Renal cortical epithelial cell (primary cell): ENCODE measurements around the gene GJA8. TPM values are rescaled to one million over a fixed set of nuclear protein-coding genes. Genes with fewer than 3 reads are reported as not detected.
"Not testable (repeated sequence)": the region's sequence is repeated elsewhere in the genome, so short reads cannot be mapped to it uniquely, and the experiment has no call there.

Experiments used
- DNase-seq: peaks from one replicate; pipeline ENCODE4 v3.0.0-alpha.2; 2011; ENCODE audit warnings: low read depth
- total RNA-seq: library from RNA; depleted of rRNA; stranded (reverse); fragments of >200 nt; gene quantifications from 2 replicates; pipeline ENCODE4 v1.2.3, GENCODE V29; 2014

GJA8 gene
- not detected in 2 replicates for total RNA-seq

DNA sequence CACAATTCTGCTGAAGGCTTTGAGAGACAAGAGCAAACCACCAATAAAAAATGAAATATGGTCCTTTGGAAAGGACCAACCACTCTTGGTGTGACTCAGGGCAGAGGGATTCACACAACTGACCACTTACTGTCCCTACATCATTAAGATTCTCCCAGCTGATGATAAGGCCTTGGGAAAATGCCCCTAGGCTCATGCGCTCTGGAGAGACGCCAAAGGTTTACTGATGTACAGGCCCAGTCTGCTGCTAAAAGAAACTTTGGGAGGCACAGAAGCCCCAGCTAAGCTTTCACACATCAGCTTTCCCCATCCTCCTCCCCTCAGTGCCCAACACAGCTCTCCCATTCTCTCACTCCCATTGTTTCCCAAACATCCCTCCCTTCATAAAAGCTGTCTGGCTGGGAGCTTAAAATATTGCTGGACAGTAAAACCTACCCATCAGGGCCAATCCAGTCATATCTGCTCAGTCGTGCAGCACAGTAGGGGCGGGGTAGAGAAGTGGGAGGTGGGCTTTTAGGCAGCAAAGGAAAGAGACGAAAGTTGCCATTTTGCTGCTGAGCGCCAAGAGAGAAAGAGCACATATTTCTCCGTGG, at the start of gene GJA8:
GJA8 (plus strand) TSS at position 543 of the 593 bp plus-strand sequence. CDS start 5,161 bp downstream, outside the sequence.
- DNase-seq: no peak

DNA sequence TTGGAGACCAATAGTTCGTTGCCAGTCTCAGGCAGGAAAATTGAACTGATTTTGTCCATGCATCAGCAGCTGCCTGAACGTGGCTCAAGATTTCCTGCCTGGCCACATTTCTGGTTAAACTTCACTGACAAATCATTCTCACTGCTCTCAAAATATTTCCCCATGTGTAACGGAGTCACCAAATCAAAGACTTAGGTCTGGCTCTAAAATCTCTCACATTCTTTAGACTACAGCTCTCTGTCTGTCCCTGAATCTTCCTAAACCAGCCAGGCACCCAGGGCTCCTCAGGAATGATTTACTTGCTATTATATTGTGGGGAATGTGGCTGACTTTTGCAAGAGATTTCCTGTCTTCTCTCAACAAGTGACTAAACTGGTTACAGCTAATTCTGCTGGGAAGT, 49.2 kb upstream of the GJA8 start:
- DNase-seq: peak; percentile 91

DNA sequence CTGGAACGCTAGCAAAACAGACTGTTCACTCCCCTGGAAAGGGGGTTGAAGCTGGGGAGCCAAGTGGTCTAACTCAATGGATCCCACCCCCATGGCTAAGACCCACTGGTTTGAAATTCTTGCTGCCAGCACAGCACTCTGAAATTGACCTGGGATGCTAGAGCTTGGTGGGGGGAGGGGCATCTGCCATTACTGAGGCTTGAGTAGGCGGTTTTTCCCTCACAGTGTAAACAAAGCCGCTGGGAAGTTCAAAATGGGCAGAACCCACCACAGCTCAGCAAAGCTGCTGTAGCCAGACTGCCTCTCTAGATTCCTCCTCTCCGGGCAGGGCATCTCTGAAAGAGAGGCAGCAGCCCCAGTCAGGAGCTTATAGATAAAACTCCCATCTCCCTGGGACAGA, 47.6 kb upstream of the GJA8 start:
- DNase-seq: not testable (repeated sequence)

DNA sequence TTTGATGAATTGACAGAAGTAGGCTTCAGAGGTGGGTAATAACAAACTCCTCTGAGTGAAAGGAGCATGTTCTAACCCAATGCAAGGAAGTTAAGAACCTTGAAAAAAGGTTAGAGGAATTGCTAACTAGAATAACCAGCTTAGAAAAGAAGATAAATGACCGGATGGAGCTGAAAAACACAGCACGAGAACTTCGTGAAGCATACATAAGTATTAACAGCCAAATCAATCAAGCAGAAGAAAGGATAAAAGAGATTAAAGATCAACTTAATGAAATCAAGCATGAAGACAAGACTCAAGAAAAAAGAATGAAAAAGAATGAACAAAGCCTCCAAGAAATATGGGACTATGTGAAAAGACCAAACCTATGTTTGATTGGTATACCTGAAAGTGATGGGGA, 46.6 kb upstream of the GJA8 start:
- DNase-seq: peak; percentile 53

DNA sequence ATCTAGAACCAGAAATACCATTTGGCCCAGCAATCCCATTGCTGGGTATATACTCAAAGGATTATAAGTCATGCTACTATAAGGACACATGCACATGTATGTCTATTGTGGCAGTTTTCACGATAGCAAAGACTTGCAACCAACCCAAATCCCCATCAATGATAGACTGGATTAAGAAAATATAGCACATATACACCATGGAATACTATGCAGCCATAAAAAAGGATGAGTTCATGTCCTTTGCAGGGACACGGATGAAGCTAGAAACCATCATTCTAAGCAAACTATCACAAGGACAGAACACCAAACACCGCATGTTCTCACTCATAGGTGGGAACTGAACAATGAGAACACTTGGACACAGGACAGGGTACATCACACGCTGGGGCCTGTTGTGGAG, 35.4 kb upstream of the GJA8 start:
- not testable (repeated sequence) for DNase-seq

DNA sequence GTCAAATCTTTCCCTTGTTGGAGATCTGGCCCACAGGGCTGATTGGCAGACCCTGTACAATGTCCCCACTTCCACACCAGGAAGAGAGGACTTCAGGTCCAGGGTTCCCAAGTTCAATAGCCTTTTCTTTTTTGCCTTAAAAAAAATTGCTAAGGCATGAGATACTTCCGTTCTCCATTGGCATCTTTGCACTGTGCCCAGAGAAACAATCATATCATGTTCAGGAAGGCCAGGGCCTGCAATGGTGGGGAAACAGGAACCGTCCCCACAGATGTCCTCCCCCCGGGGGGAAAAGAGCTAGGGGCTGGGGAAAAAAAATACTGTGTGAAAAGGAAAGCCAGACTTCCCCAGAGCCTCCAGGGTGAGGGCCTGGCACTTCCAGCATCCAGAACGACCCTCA, 24.6 kb upstream of the GJA8 start:
- DNase-seq: no peak

DNA sequence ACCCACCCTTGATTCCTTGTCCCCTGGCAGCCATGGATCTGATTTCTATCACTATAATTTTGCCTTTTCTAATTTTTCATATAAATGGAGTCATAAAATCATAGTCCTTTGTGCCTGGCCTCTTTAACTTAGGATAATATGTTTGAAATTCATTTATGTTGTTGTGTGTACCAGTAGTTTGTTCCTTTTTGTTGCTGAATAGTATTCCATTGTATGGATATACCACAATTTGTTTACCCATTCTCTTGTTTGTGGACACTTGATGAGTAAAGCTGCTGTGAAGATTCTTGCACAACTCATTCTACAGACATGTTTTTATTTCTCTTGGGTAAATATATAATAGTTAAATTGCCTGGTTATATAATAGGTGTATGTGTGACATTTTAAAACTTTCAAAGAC, 22.7 kb upstream of the GJA8 start:
- no peak for DNase-seq

DNA sequence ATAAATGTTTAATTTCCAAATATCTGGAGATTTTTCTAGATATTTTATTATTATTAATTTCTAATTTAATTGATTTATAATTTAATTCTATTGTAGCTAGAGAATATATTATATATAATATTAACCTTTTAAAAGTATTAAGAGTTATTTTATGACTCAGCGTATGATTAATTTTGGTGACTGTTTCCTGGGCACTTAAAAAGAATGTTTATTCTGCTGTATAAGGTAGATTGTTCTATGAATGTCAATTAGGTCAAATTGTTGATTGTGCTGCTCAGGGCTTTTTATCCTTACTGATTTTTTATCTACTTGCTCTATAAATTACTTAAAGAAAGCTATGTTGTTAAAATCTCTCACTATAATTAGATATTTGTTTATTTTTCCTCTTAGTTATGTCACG, 20.1 kb upstream of the GJA8 start:
- DNase-seq: no peak

DNA sequence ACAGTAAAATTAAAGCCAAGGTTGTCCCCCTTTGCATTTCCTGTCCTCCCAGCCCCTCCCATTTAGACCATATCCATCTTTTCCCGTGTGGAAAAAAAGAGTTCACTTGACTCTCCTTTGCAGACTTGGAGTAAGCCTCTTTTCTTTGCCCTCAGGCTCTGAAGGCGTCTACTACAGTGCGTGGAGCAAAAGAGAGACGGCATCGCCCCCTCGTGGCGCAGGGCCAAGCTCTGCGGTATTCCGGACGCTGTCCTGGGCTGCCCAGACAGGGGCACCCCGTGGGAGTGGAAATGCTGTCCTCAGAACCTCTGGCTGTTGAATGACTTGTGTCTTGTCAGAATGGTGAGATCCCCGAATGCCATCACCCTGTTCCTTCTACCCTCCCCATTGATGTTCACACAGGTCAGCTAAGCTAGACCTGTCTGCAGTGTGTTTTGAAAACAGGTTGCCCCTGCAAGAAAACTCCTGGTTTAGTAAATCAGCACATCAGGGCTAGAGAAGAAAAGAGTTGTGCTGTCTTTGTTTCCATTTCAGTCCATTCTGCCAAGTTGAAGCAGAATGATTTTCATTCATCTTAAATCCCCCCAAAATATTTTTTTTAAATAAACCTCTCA, 12.3 kb upstream of the GJA8 start:
- DNase-seq: peak; percentile 61

DNA sequence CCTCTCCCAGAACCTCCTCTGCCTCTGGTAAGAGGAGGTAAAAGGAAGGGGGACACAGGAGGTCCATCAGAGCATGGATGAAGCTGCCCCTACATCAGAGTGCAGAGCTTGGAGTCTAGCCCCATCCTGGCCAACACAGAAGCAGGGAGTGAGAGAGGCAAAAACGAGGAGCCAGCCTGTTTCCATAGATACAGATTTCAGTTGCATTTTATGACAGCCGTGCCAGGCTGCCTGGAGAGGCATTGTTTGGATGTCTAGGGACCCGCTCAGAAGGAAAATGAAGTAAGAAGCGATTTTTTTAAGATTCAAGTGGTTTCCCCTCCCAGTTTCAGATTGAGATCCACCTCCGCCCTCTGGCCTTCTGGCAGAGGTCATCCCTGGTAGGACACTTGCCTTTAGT, 11.5 kb upstream of the GJA8 start:
- no peak for DNase-seq

DNA sequence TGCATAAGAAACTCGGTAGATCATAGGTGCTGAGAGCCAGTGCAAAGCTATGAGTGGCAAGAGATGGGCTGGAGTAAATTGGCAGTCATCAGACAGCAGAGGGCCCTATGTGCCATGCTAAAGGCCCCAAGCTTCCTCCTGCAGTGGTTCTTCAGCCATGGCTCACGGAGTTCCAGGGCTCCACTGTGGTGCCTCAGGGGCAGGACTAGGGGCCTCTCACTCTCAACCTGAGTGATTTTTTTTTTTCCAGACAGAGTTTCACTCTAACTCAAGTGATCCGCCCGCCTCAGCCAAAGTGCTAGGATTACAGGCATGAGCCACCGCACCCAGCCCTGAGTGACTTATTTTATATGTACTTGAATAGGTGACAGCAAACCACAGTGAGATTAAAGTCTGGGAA, 10.4 kb upstream of the GJA8 start:
- DNase-seq: peak; percentile 33

DNA sequence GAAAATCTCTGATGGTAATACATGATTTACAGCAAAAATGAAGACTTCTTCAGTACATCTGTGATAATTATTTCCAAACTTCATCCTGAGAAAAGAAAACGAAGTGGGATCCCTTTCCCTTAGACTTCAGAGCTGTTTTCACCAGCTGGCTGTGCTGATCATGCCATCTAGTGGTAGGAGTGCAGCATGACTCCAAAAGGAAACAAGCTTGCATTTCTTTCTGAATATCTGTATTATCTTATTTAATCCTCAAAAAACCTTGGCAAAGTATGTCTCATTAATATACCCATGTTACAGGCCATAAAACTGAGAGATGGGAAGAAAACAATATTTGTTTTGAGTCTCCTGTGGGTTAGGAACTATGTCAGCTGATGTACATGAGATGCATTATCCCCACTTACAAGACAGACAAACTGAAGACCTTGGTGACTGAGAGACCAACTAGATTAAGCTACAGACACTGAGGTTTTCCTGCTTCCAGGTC, 9.8 kb upstream of the GJA8 start:
- peak; percentile 61 for DNase-seq

DNA sequence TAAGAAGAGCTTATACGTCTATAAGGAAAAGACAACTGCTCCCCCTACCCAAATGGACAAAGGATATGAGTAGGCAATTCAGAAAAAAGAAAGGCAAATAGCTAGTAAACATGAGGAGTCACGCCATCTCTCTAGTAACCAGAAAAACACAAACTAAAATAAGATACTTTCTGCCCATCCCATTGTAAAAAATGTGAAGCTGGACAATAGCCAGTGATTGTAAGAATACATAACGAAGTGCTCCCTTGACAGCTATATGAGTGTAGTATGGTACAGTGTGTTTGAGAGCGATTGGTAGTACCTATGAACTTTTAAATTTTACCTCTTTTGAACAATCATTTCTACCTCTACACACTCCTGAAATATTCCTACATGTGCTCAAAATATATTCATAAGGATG, 7.5 kb upstream of the GJA8 start:
- no peak for DNase-seq

DNA sequence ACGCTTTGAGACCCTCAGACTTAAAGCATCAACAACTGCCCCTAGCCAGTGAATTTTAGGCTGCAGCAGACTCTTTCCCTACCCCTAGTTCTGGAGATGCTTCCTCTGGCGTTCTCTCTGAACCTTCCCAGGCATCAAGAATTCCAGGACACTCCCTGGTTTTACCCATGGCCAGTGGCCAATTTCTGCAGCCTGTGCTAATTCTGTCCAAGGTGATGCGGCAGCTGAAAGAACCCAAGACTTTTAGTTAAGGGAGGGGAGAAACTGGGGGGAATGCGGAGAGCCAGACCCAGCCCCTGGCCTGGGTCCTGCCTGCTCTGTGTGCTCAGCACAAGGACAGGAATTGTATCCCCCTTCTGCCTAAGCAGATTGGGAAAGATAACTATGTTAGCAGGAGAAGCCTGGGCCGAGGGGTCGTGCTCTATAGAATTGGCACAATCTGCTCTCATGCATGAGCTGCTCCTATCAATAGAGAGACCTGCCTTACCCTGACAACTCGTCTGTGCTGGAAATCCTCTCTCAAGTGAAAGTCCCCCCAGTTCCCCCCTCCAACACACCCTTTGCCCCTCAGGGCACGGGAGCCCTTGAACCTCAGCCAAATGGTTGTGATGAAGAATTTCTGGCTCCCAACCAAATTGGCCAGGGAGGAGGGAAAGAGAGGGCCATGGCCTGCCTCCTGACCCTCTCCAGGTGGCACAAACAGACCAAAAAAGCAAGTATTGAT, 5.4 kb upstream of the GJA8 start:
- DNase-seq: peak; percentile 37

DNA sequence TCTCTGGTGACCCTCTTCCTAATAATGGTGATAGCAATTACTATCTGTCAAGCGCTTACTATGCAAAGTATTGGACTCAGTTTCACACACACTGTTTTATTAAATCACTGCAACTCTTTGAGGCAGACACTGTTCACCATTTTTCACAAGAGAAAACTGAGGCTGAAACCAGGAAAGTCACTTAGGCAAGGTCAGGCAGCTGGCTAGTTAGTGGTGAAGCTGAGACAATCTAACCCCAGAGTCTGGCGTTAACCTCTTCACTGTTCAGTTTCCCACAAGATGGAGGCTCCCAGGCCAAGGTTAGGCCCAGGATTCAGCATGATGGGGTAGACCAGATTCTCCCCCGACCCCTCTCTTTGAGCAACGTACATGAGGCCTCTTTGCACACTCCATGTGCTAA, 4.8 kb upstream of the GJA8 start:
- no peak for DNase-seq

DNA sequence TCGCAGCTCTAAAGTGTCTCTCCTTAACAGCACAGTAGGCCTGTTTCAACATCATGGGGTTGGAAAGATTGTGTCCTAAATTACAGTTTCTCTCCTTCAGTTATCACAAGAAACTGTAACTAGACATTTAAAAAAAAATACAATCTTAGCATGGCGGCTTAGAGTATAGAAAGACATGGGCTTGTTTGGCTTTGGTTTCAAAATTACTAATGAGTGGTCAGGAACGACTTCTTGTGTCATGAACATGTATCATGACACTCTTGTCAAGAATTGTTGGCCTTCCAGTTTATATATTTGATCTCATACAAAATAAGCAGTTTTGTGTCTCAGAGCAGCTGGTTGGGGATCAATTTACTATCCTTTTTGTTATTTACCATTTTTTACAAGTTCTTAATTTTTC, 2.1 kb downstream of the GJA8 start:
- no peak for DNase-seq

DNA sequence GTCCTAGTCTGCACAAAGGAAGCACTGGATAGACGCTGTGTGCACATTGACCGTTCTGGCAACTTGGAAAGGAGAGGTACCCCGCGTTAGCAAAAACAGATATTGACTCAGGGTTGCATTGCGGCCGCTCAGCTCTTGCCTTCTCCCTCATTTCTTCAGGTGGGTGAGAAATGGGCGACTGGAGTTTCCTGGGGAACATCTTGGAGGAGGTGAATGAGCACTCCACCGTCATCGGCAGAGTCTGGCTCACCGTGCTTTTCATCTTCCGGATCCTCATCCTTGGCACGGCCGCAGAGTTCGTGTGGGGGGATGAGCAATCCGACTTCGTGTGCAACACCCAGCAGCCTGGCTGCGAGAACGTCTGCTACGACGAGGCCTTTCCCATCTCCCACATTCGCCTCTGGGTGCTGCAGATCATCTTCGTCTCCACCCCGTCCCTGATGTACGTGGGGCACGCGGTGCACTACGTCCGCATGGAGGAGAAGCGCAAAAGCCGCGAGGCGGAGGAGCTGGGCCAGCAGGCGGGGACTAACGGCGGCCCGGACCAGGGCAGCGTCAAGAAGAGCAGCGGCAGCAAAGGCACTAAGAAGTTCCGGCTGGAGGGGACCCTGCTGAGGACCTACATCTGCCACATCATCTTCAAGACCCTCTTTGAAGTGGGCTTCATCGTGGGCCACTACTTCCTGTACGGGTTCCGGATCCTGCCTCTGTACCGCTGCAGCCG, 5.4 kb downstream of the GJA8 start:
- DNase-seq: no peak

DNA sequence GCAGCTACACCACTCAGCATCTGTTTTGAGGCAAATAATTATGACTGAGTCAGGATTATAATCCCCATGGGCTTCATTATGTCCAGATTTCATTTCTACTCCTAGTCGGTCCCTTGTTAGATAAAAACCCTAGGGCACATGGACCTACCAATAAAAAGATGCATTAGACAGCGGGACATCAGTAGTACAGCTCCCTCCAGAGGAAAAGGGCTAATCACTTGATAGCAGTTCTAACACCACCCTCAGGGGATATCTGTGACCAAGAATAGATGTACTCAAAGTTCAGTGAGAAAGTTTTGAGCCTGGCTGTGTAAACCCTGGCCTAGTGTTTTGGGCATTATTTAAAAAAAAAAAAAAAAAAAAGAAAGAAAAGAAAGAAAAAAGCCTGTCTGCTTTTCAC, 10.0 kb downstream of the GJA8 start:
- DNase-seq: no peak

DNA sequence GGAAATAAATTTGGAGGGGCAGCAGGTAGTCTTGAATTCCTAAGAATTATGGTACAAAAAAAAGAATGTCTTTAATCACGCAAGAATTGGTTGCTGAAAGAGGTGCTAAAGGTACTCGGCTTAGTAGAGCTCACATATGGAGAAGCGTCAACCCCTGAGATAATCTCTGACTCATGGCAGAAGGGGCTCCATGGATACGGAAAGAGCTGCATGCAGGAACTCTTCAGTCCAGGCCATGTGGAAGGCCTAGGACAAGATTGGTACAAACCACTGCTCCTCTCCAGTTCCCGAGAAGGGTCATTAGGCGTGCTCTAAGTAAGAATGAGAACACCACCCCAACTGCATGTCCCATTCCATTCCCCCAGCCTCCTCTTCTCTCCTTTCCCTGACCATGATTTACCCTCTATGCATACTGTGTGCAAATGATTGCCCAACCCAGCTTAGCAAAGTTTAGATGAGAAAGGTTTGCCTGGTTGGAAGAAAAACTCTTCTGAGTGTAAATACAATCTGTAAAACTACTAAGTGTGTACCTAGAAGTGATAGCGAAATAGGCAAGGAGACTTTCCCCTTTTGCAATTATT, 10.9 kb downstream of the GJA8 start:
- DNase-seq: no peak

DNA sequence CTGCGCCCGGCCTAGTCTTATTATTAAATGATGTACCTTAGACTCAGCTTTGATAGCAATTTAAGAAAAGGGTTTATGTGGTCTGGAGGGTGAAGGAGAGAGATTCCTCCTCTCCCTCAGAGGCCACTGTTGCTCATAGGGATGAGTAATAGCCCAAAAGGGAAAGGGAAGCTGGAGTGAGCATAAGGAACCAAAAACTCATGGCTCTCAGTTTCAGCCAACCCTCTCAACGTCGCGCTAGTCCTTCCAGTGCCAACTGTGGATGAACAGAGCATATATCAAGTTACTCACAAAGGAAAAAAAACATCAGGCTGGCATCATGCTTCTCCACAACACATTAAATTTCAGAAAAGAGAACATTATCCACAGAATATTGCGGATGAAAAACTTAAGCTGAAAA, 17.3 kb downstream of the GJA8 start:
- DNase-seq: no peak

DNA sequence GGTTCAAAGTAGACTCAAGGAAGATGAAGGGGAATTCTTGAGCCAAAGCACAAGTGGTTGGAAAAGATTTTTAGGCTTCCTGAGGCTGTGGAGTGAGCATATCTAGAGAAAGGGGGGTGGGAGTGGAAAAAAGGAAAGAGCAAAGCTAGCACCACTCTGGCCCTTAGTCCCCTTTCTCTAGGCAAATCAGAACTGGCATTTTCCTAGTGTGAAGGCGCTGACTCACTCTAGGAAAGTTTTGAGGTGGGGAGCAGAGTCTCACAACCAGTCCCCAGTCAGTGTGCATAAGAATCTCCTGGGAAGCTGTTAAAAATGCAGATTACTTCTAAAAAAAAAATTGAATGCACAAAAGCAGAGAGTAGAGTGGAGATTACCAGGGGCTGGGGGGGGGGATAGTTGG, 22.2 kb downstream of the GJA8 start:
- DNase-seq: no peak

DNA sequence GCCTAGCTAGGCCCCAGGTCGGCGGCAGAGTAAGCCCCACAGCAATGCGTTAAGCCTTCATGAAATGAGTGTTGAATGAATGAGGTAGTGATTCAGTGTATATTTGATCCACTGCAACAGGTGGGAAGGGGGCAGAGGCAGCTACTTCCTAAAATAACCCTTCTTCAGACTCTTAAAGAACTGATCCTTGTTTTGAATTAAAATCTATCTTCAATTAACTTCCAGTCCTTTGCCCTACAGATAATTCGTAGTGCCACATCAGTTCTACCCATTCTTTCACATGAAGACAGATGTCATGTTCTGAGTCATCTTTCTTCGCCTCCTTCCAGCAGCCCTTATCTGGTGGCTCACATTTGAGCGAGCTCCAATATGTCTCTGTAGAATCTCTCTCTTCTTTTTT, 24.6 kb downstream of the GJA8 start:
- DNase-seq: not testable (repeated sequence)
